HepG2 (cell line): ENCODE measurements around the gene ADM5.

Experiments
- MEIS2 ChIP-seq: sonication (generic); formaldehyde crosslinking; IDR thresholded peaks from 2 replicates; pipeline ENCODE4 v1.9.0; 2021; ENCODE audit warnings: mild to moderate bottlenecking, missing genetic modification reagents
- PHF8 ChIP-seq: sonication (generic); formaldehyde crosslinking; IDR thresholded peaks from 2 replicates; pipeline ENCODE4 v1.5.0; 2020; ENCODE audit warnings: missing genetic modification reagents
- PRDM4 ChIP-seq: sonication (generic); formaldehyde crosslinking; IDR thresholded peaks from 2 replicates; pipeline ENCODE4 v1.9.0; 2021; ENCODE audit warnings: missing genetic modification reagents, borderline replicate concordance
- TCF7 ChIP-seq: sonication (generic); IDR thresholded peaks from 2 replicates; pipeline ENCODE4 v1.6.1; 2016; ENCODE audit warnings: antibody characterized with exemption, low read depth
- ZNF660 ChIP-seq: sonication (generic); formaldehyde crosslinking; IDR thresholded peaks from 2 replicates; pipeline ENCODE4 v1.5.1; 2020; ENCODE audit warnings: mild to moderate bottlenecking, low read depth, missing genetic modification reagents, borderline replicate concordance

- TF ChIP-seq ZNF660 (CRISPR knock-in tag): no peak
- TF ChIP-seq PHF8 (CRISPR knock-in tag): no peak
- no peak for TF ChIP-seq MEIS2 (CRISPR knock-in tag)
- TF ChIP-seq PRDM4 (CRISPR knock-in tag): no peak
- TF ChIP-seq TCF7: no peak
These were observed 7.6 kb upstream of the ADM5 start for GRCh38 chr19:49681830-49682229.
